K562 (cell line): ENCODE measurements around the gene LOC101059915.

ENCODE experiments used
- ATAC-seq: fragments of 200-7000 bp; cut with Tn5 transposase; 3 replicates; pipeline ENCODE4 v1.9.1; 2020; ENCODE audit warnings: moderate library complexity
- BruUV-seq: library from RNA; stranded (reverse); fragments of 400-500 nt; replicated peaks from 2 replicates; lab custom pipeline; 2021; lab: Mats Ljungman, UMichigan
- CTCF ChIA-PET: fragments of 300-600 bp; formaldehyde crosslinking; extraction: SDS; loops from one replicate; lab custom pipeline; 2021; ENCODE audit warnings: low intra/inter-chr PET ratio; lab: Yijun Ruan, JAX
- POLR2A ChIA-PET: fragments of 300-600, 350-650 bp; sonication (Branson Sonifier 250); formaldehyde crosslinking; extraction: SDS; loops from one replicate; lab custom pipeline; 2021; ENCODE audit warnings: antibody characterized with exemption, inconsistent platforms; lab: Yijun Ruan, JAX
- DNase-seq, 4 experiments: peaks; one replicate each; pipeline versions ENCODE4 v3.0.0 to v3.0.0-alpha.2; 2011 to 2018; ENCODE audit warnings: low spot score in 3 of 4, mixed read lengths in 3 of 4; ENCODE audit errors: extremely low read depth in 1 of 4
- FAIRE-seq: peaks from 2 replicates; lab custom pipeline; 2011; peaks lifted over from hg19 to GRCh38; lab: Jason Lieb, UNC
- H2AFZ ChIP-seq: 2 replicates; pipeline ENCODE4 v1.6.0; 2011; ENCODE audit warnings: low read depth, low read length, control low read depth, inconsistent platforms
- H3K27ac ChIP-seq: fragments of 200-600 bp; 3 replicates; pipeline ENCODE4 v1.8.0; 2011; ENCODE audit warnings: low read depth, mild to moderate bottlenecking, control low read depth, inconsistent platforms, low read length, moderate library complexity, mixed read lengths; ENCODE audit errors: extremely low read depth
- H3K27me3 ChIP-seq, 2 experiments: fragments of 300-600 bp in 1 of 2; 2 replicates in 1 of 2; 3 replicates in 1 of 2; pipeline versions ENCODE4 v1.6.0 to v1.8.0; 2011; ENCODE audit warnings: inconsistent platforms in 2 of 2, low read length in 2 of 2, mild to moderate bottlenecking in 1 of 2, mixed read lengths in 1 of 2, moderate library complexity in 1 of 2; ENCODE audit not compliant: control insufficient read depth in 2 of 2, insufficient read depth in 2 of 2
- H3K36me3 ChIP-seq: fragments of 300-600 bp; 3 replicates; pipeline ENCODE4 v1.8.0; 2011; ENCODE audit warnings: mild to moderate bottlenecking, low read length, inconsistent platforms; ENCODE audit not compliant: control insufficient read depth, insufficient read depth
- H3K4me1 ChIP-seq, 2 experiments: fragments of 200-600 bp in 1 of 2; replicated peaks in 1 of 2; 2 replicates in 1 of 2; 3 replicates in 1 of 2; pipeline versions ENCODE4 v1.5.1 to v1.8.0; 2011; ENCODE audit warnings: inconsistent platforms in 2 of 2, low read length in 2 of 2, mild to moderate bottlenecking in 1 of 2, mixed read lengths in 1 of 2, moderate library complexity in 1 of 2; ENCODE audit not compliant: control insufficient read depth in 2 of 2, insufficient read depth in 2 of 2
- H3K4me2 ChIP-seq: 2 replicates; pipeline ENCODE4 v1.6.1; 2011; ENCODE audit warnings: low read length, control low read depth, inconsistent platforms, mixed read lengths; ENCODE audit not compliant: insufficient read depth
- H3K4me3 ChIP-seq: fragments of 200-600 bp; sonication (generic), shearing (Covaris generic); 2 replicates; pipeline ENCODE4 v1.5.1; 2016; ENCODE audit warnings: control low read depth, inconsistent platforms
- H3K79me2 ChIP-seq: fragments of 200-600 bp; 3 replicates; pipeline ENCODE4 v1.8.0; 2011; ENCODE audit warnings: low read length, inconsistent platforms; ENCODE audit not compliant: control insufficient read depth, insufficient read depth
- H3K9ac ChIP-seq, 2 experiments: 2 replicates each; pipeline versions ENCODE4 v1.6.0 to v1.6.1; 2011; ENCODE audit warnings: low read depth in 2 of 2, low read length in 2 of 2, control low read depth in 1 of 2, inconsistent platforms in 1 of 2, mild to moderate bottlenecking in 1 of 2, mixed read lengths in 1 of 2; ENCODE audit not compliant: insufficient read depth in 1 of 2
- H3K9me1 ChIP-seq: one replicate; pipeline ENCODE4 v1.6.0; 2011; ENCODE audit warnings: inconsistent platforms, mild to moderate bottlenecking, low read length, moderate library complexity; ENCODE audit not compliant: control insufficient read depth, insufficient read depth
- H3K9me3 ChIP-seq: replicated peaks from 2 replicates; pipeline ENCODE4 v1.5.1; 2011; ENCODE audit warnings: low read depth, low read length, inconsistent platforms; ENCODE audit not compliant: control insufficient read depth, insufficient read depth
- H4K20me1 ChIP-seq: replicated peaks from 2 replicates; pipeline ENCODE4 v1.6.1; 2011; ENCODE audit warnings: low read length, inconsistent platforms, mixed read lengths; ENCODE audit not compliant: control insufficient read depth, insufficient read depth
- POLR2A ChIP-seq: fragments of 450-650 bp; conservative IDR thresholded peaks from 2 replicates; pipeline ENCODE4 v1.6.1; 2016
- POLR2H ChIP-seq: IDR thresholded peaks from 2 replicates; pipeline ENCODE4 v1.6.1; 2016; ENCODE audit warnings: missing genetic modification characterization, low read depth, mild to moderate bottlenecking, control low read depth, missing compliant biosample characterization, moderate library complexity
- RBM25 ChIP-seq: fragments of 200-400 bp; formaldehyde crosslinking; IDR thresholded peaks from 2 replicates; pipeline ENCODE4 v1.6.1; 2018; ENCODE audit warnings: low read length, low read depth, moderate library complexity; ENCODE audit not compliant: severe bottlenecking
- ZNF780A ChIP-seq: fragments of 250-450 bp; sonication (Bioruptor Pico); IDR thresholded peaks from 2 replicates; pipeline ENCODE4 v1.5.0; 2021; ENCODE audit warnings: mild to moderate bottlenecking
- WGBS: fragments of 100-300 bp; shearing (Covaris generic); methylation state at CpG from one replicate; pipeline ENCODE4 v1.1.6; 2016; ENCODE audit warnings: low coverage, mixed read lengths; ENCODE audit not compliant: insufficient coverage; ENCODE audit errors: missing lambda C conversion rate; 5-methylcytosine and 5-hydroxymethylcytosine counted together
- in situ Hi-C: fragments of 300-500 bp; cut with MboI; formaldehyde crosslinking; loops from 4 replicates; pipeline ENCODE4 v1.15.0; 2018; ENCODE audit warnings: inconsistent platforms, mixed read lengths
- intact Hi-C: fragments of 100-400 bp; cut with micrococcal nuclease; formaldehyde crosslinking; loops from 2 replicates; pipeline ENCODE4 v1.14.2; 2022
- TF ChIP-seq, protein P1 (sequence below), 3 experiments: fragments of 200-800 bp in 1 of 3; sonication (Bioruptor generic) in 1 of 3; sonication (generic) in 1 of 3; formaldehyde crosslinking in 1 of 3; IDR thresholded peaks; 2 replicates each; pipeline versions ENCODE4 v1.6.1 to v1.8.0; 2016 to 2022; ENCODE audit warnings: mild to moderate bottlenecking in 2 of 3, missing compliant biosample characterization in 2 of 3, missing genetic modification characterization in 2 of 3, missing genetic modification reagents in 1 of 3

LOC101059915 gene

DNA sequence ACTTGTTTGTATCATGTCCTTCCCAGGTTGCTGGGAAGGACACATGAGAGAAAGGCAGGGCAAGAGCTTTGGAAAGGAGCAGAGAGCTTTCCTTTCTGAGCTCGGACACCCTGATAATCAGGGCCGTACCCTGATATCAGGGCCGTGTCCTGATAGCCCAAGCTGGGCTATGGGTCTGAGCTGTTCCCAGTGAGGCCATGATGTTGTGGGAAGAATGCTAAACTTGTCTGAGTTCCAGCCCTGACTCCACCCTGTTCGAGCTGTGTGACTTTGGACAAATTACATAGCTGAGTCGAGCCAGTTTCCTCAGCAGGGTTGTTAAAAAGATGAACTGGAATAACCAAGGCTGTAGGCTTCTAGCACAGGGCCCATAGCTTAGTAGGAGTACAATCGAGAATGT, 45.7 kb upstream of the LOC101059915 start:
- no peak overlapping the region for H3K27ac ChIP-seq
- FAIRE-seq (no peak), ATAC-seq (no peak), DNase-seq (no peak)
- peaks cover 0 to 12% of the 10 kb centered on the region in 2 experiments; a peak in 2 of 5 replicates for H3K27me3 ChIP-seq
- in situ Hi-C loops (no loop called here), intact Hi-C loops (no loop called here)
- H4K20me1 ChIP-seq = no peaks in the 10 kb centered on the region
- no peaks in the 10 kb centered on the region for H3K79me2 ChIP-seq
- no TSS peak for BruUV-seq
- 11% methylated on average over 6 of the region's 6 CpGs for WGBS
- H3K9me1 ChIP-seq = no peaks in the 10 kb centered on the region
- peaks cover under 1 to 10% of the 10 kb centered on the region in 2 experiments; a peak in 2 of 5 replicates for H3K4me1 ChIP-seq
- ChIA-PET CTCF (no interaction called here), POLR2A (no interaction called here)
- no peaks in the 10 kb centered on the region for H3K36me3 ChIP-seq
- H3K4me3 ChIP-seq = no peak overlapping the region
- no peaks in the 10 kb centered on the region for H3K9me3 ChIP-seq
- no peak overlapping the region for H3K4me2 ChIP-seq
- H2AFZ ChIP-seq = no peak overlapping the region
- no peak overlapping the region for H3K9ac ChIP-seq
- TF ChIP-seq ZNF780A (CRISPR knock-in tag) = no peak
- TF ChIP-seq, protein P1, sequence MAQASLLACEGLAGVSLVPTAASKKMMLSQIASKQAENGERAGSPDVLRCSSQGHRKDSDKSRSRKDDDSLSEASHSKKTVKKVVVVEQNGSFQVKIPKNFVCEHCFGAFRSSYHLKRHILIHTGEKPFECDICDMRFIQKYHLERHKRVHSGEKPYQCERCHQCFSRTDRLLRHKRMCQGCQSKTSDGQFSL (CRISPR knock-in tag; IDR thresholded peaks at IDR 0.05) = no peak
- TF ChIP-seq, protein P1 (tag; IDR thresholded peaks at IDR 0.05) = no peak
- TF ChIP-seq POLR2H (tag) = no peak

DNA sequence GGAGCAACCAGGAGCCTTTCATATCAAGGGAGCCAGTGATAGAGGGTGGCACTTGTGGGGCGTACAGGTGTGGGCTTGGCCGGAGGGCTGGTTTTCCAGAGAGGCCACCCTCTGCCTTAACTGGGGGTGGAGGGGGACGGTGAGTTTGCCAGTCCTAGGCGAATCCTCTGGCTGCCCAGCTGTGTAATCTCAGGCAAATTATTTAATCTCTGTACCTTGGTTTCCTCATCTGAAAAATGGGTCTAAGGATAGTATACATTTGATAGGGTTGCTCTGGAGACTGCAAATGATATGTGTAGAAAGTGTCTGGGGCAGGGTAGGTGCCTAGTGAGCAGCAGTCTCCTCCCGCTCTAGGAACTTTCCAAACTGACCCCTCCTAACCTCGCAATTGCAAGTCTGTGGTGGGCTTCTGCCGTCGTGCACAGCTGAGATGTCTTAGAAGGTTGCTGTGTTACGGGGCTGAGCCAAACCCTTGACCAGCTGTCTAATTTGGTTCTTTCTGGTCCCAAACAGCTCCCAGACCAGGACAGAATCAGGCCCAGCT, 45.2 kb upstream of the LOC101059915 start:
- in situ Hi-C loops (no loop called here), intact Hi-C loops (no loop called here)
- Histone ChIP-seq H4K20me1 (no peaks in the 10 kb centered on the region), H3K27ac (no peak overlapping the region), H3K4me2 (no peak overlapping the region), H3K27me3 (peaks cover 0 to 12% of the 10 kb centered on the region in 2 experiments; a peak in 2 of 5 replicates), H3K4me1 (peaks cover 2 to 5% of the 10 kb centered on the region in 2 experiments; a peak in 3 of 5 replicates), H2AFZ (no peak overlapping the region), H3K9ac (no peak overlapping the region), H3K9me3 (no peaks in the 10 kb centered on the region), H3K4me3 (no peak overlapping the region), H3K36me3 (no peaks in the 10 kb centered on the region), H3K9me1 (no peaks in the 10 kb centered on the region), H3K79me2 (no peaks in the 10 kb centered on the region)
- no peak for ATAC-seq
- BruUV-seq = no TSS peak
- POLR2A ChIA-PET = no interaction called here
- no peak for FAIRE-seq
- DNase-seq = no peak
- TF ChIP-seq POLR2A = no peak
- peak; percentile 66 for TF ChIP-seq RBM25
- 64% methylated on average over 9 of the region's 9 CpGs for WGBS
- CTCF ChIA-PET = no interaction called here
